Chondrocyte (in vitro differentiated cells): Measurements from ENCODE around the gene SYT7. TPM values are rescaled to one million over a fixed set of nuclear protein-coding genes. Genes with fewer than 3 reads are reported as not detected.
A peak's percentile ranks its signal among the peaks of the same experiment; 100 is the strongest.

Experiments
- DNase-seq: peaks from one replicate; pipeline ENCODE4 v3.0.0; 2021; ENCODE audit warnings: mixed read lengths, low spot score
- H3K27ac Mint-ChIP-seq: one replicate; pipeline ENCODE4 v1.8.0; 2021; ENCODE audit warnings: mild to moderate bottlenecking, moderate library complexity, mixed read lengths; ENCODE audit not compliant: unreplicated experiment
- H3K27me3 Mint-ChIP-seq: 2 replicates; pipeline ENCODE4 v1.8.0; 2021; ENCODE audit warnings: low read depth, mixed read lengths
- H3K36me3 Mint-ChIP-seq: 2 replicates; pipeline ENCODE4 v1.8.0; 2021; ENCODE audit warnings: low read depth, mixed read lengths
- H3K4me1 Mint-ChIP-seq: 2 replicates; pipeline ENCODE4 v1.8.0; 2021; ENCODE audit warnings: low read depth, mild to moderate bottlenecking, mixed read lengths
- H3K4me3 Mint-ChIP-seq: one replicate; pipeline ENCODE4 v1.8.0; 2021; ENCODE audit warnings: mild to moderate bottlenecking, moderate library complexity, mixed read lengths; ENCODE audit not compliant: unreplicated experiment
- H3K9me3 Mint-ChIP-seq: 2 replicates; pipeline ENCODE4 v1.8.0; 2021; ENCODE audit warnings: low read depth, mixed read lengths
- CTCF ChIP-seq: fragments of 200-600 bp; sonication (generic); IDR thresholded peaks from 2 replicates; pipeline ENCODE4 v1.5.0; 2021; ENCODE audit warnings: antibody characterized with exemption, mild to moderate bottlenecking, moderate library complexity
- total RNA-seq: library from RNA; stranded (reverse); gene quantifications from 3 replicates; pipeline ENCODE4 v1.2.1, GENCODE V29; 2021

The SYT7 gene
- total RNA-seq, 1 donor from 2014 or later: 1.5 TPM

GRCh38 chr11:61587951-61588727, 7.3 kb upstream of the SYT7 start:
- Mint-ChIP-seq H3K27ac (no peak overlapping the region), H3K27me3 (peaks cover 44% of the 10 kb centered on the region), H3K4me3 (peak overlapping the region; percentile 59), H3K4me1 (peaks cover 5% of the 10 kb centered on the region), H3K9me3 (no peaks in the 10 kb centered on the region), H3K36me3 (no peaks in the 10 kb centered on the region)
- peak; percentile 64 for TF ChIP-seq CTCF
- DNase-seq: no peak

DNA sequence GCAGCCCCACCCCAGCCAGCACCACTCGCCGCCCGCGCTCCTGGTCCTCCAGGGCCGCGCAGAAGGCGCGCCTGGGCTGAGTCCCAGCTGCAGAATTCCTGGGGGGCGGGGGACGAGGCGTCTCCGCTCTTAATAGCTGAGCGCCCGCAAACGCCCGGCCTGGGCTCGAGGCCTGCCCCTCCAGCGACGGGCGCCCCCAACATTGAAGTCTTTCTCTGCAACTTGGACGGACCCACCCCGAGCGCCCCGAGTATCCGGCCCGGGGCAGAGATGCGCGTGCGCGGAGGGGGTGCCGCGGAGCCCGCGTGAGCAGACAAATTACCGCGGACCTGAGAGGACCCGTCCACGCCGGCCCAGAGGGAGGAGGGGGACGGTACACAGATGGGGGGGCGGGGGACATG, 6.7 kb upstream of the SYT7 start:
- Mint-ChIP-seq H3K27ac (no peak overlapping the region), H3K9me3 (no peaks in the 10 kb centered on the region), H3K36me3 (no peaks in the 10 kb centered on the region), H3K27me3 (peaks cover 47% of the 10 kb centered on the region), H3K4me3 (peak overlapping the region; percentile 59), H3K4me1 (peaks cover 5% of the 10 kb centered on the region)
- TF ChIP-seq CTCF: no peak
- DNase-seq: no peak

DNA sequence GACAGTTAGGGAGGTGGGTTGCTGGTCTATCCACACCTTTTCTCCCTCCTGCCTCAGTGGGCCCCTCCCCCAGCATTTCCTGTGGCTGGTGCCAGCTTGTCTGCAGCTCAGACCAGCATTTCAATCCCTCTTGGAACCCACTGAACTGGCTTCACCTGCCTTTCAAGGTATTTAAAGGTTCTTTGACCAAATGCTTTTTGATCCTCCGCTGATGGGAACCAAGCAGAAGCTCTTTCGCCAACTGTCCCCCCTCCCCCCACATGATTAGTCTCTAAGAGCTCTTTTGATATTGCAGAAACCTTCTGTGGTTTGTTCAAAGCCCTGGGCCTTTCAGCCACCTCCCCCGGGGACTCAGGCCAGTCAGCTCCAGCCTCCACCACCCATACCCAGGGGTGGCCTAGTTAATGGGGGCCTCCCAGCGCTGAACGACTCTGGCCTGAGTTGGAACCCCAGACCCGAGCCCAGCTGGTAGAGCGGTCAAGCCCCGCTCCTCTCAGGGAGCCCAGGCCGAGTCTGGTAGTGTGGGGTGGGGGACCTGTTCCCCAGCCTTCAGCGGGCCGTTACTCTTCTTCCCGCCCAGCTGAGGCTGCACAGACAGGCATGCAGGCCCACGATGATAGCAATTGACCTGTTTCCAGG, 6.0 kb upstream of the SYT7 start:
- Mint-ChIP-seq H3K9me3 (no peaks in the 10 kb centered on the region), H3K36me3 (no peaks in the 10 kb centered on the region), H3K4me1 (peaks cover 5% of the 10 kb centered on the region), H3K27ac (no peak overlapping the region), H3K4me3 (no peak overlapping the region), H3K27me3 (peaks cover 48% of the 10 kb centered on the region)
- TF ChIP-seq CTCF: no peak
- no peak for DNase-seq

DNA sequence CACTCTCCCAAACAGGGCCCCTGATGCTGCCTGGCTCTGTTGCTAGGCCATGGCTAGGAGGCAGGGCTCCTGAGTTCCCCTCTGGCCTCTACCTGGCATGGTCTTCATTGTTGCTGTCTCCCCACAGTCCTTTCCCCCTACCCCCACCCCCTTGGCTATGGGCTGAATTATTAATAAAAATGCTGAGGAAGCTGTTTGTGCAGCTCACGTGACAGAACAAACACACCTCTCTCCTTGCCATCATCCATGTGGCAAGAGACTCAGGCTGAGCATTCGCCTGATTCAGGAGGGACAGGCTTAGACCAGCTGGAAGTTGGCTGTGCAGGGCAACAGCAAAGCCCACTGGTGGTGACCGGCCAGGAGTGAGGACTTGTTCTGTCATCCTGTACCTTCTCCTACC, 4.2 kb upstream of the SYT7 start:
- Mint-ChIP-seq H3K27ac (no peak overlapping the region), H3K4me1 (peaks cover 10% of the 10 kb centered on the region), H3K4me3 (no peak overlapping the region), H3K36me3 (no peaks in the 10 kb centered on the region), H3K9me3 (no peaks in the 10 kb centered on the region), H3K27me3 (peaks cover 37% of the 10 kb centered on the region)
- DNase-seq: no peak
- TF ChIP-seq CTCF: no peak

- Mint-ChIP-seq H3K36me3 (no peaks in the 10 kb centered on the region), H3K4me1 (peaks cover 5% of the 10 kb centered on the region), H3K9me3 (no peaks in the 10 kb centered on the region), H3K27me3 (peaks cover 35% of the 10 kb centered on the region), H3K27ac (no peak overlapping the region), H3K4me3 (peak overlapping the region; percentile 69)
- DNase-seq: no peak
- no peak for TF ChIP-seq CTCF
Measured at GRCh38 chr11:61581931-61582330, 1.1 kb upstream of the SYT7 start.
